Duodenal mucosa (tissue), 2 donors: Measurements from ENCODE around the gene CBFA2T2.
"Not testable (repeated sequence)": the region's sequence is repeated elsewhere in the genome, so short reads cannot be mapped to it uniquely, and the experiment has no call there.

Experiments
- H3K27ac ChIP-seq: one replicate; pipeline ENCODE4 v1.7.0; 2013; ENCODE audit warnings: low read depth, low read length
- H3K27me3 ChIP-seq, 2 donors: one replicate each; pipeline ENCODE4 v1.7.0; 2013; ENCODE audit warnings: low read length in 2 of 2, control low read depth in 1 of 2; ENCODE audit not compliant: insufficient read depth in 2 of 2, control insufficient read depth in 1 of 2
- H3K36me3 ChIP-seq, 2 donors: one replicate each; pipeline ENCODE4 v1.7.0; 2013; ENCODE audit warnings: low read length in 2 of 2, control low read depth in 1 of 2; ENCODE audit not compliant: insufficient read depth in 2 of 2, control insufficient read depth in 1 of 2
- H3K4me1 ChIP-seq, 2 donors: one replicate each; pipeline ENCODE4 v1.7.0; 2013; ENCODE audit warnings: low read length in 2 of 2, control low read depth in 1 of 2; ENCODE audit not compliant: insufficient read depth in 2 of 2, control insufficient read depth in 1 of 2
- H3K4me3 ChIP-seq, 2 donors: one replicate each; pipeline ENCODE4 v1.7.0; 2013; ENCODE audit warnings: low read length in 2 of 2, low read depth in 1 of 2
- H3K9ac ChIP-seq, 2 donors: one replicate each; pipeline ENCODE4 v1.7.0; 2013; ENCODE audit warnings: low read length in 2 of 2, low read depth in 1 of 2
- H3K9me3 ChIP-seq, 2 donors: one replicate each; pipeline ENCODE4 v1.7.0; 2013; ENCODE audit warnings: low read length in 2 of 2, control low read depth in 1 of 2; ENCODE audit not compliant: control insufficient read depth in 1 of 2

The CBFA2T2 gene

GRCh38 chr20:33693741-33694638 lies 204.1 kb downstream of the CBFA2T2 start:
- no peaks in the 10 kb centered on the region for H3K9me3 ChIP-seq
- no peak overlapping the region for H3K27ac ChIP-seq
- no peak overlapping the region for H3K9ac ChIP-seq
- no peak overlapping the region for H3K4me3 ChIP-seq
- no peaks in the 10 kb centered on the region for H3K4me1 ChIP-seq
- no peaks in the 10 kb centered on the region for H3K27me3 ChIP-seq
- no peaks in the 10 kb centered on the region for H3K36me3 ChIP-seq

DNA sequence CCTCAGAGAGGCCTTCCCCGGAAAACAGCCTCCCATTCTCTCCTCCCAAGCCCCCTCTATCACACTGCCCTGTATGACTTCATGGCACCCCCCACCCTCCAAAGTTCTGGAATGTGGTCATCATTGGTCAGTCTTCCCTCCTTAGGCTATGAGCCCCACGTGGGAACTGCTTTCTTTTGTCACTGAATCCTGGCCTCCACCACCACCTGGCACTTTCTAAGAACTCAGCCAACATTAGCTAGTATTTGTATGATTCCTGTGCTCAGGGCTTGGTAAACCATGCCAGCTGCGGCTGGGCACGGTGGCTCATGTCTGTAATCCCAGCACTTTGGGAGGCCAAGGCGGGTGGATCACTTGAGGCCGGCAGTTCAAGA lies 204.7 kb downstream of the CBFA2T2 start:
- no peak overlapping the region for H3K27ac ChIP-seq

DNA sequence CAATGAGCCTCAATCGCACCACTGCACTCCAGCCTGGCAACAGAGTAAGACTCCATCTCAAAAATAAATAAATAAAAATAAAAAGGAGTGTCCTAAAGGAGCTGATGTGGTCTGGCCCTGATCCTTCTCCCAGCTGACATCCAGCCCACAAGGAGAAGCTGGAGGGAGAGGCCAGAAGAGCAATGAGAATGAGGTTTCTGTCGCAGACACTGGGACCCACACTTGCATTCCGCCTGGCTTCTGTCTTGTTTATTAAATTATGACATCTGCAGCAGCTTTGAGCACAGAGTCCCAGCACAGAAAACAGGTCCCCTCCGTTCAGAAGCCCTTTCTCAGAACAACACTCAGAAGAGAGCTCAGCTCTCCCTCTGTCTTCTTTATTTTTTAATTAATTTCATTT lies 206.6 kb downstream of the CBFA2T2 start:
- no peak overlapping the region for H3K27ac ChIP-seq

More for the DNA sequence above, 204.7 kb downstream of the CBFA2T2 start:
- H3K4me1 ChIP-seq: no peaks in the 10 kb centered on the region
- no peak overlapping the region for H3K9ac ChIP-seq
- H3K27me3 ChIP-seq: no peaks in the 10 kb centered on the region
- H3K9me3 ChIP-seq: no peaks in the 10 kb centered on the region
- H3K36me3 ChIP-seq: no peaks in the 10 kb centered on the region
- H3K4me3 ChIP-seq: no peak overlapping the region

DNA sequence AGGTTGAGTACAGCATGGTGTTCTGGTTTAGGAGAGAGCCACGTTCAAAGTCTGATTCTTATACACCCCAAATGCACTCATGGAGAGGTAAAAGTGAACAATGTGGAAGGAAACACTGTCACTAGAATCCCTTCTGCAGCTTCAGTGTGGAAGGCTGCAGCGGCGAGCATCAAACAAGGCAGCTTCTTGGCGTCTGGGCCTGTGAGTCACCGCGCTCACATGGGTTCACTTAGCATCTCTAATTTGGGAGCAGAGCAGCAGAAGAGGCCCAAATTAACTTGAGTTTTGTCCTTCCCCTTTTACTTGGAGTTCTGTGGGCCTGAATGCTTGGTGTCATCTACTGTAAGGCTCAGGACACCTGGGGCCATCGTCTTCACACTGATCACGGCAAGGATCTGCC lies 207.2 kb downstream of the CBFA2T2 start:
- Histone ChIP-seq H3K27me3 (no peaks in the 10 kb centered on the region), H3K9me3 (no peaks in the 10 kb centered on the region), H3K4me1 (no peaks in the 10 kb centered on the region), H3K36me3 (no peaks in the 10 kb centered on the region), H3K4me3 (no peak overlapping the region), H3K27ac (no peak overlapping the region), H3K9ac (no peak overlapping the region)

More for the DNA sequence above, 206.6 kb downstream of the CBFA2T2 start:
- H3K9me3 ChIP-seq: no peaks in the 10 kb centered on the region
- H3K4me1 ChIP-seq: no peaks in the 10 kb centered on the region
- no peak overlapping the region for H3K4me3 ChIP-seq
- H3K36me3 ChIP-seq: no peaks in the 10 kb centered on the region
- no peaks in the 10 kb centered on the region for H3K27me3 ChIP-seq
- no peak overlapping the region for H3K9ac ChIP-seq

GRCh38 chr20:33698966-33699365 lies 209.1 kb downstream of the CBFA2T2 start:
- H3K27ac ChIP-seq, H3K4me1 ChIP-seq, H3K9me3 ChIP-seq, H3K36me3 ChIP-seq, H3K4me3 ChIP-seq, H3K27me3 ChIP-seq, H3K9ac ChIP-seq: not testable (repeated sequence)
